CD8-positive, alpha-beta memory T cell (primary cell): ENCODE measurements around the gene ALG12. TPM values are rescaled to one million over a fixed set of nuclear protein-coding genes. Genes with fewer than 3 reads are reported as not detected.

ENCODE experiments used
- CTCF ChIA-PET: fragments of 350-600 bp; sonication (Branson Sonifier 250); formaldehyde crosslinking; loops from one replicate; lab custom pipeline; 2021; ENCODE audit warnings: antibody characterized with exemption; lab: Charles Lee
- POLR2A ChIA-PET: fragments of 350-600 bp; sonication (Branson Sonifier 250); formaldehyde crosslinking; loops from one replicate; lab custom pipeline; 2021; ENCODE audit warnings: antibody characterized with exemption; lab: Charles Lee
- DNase-seq, 5 donors: peaks; one replicate each; pipeline versions ENCODE4 v3.0.0 to v3.0.0-alpha.2; 2020 to 2022; ENCODE audit warnings: mixed read lengths in 1 of 5
- H3K27ac ChIP-seq: one replicate; pipeline ENCODE4 v1.7.0; 2013; ENCODE audit warnings: low read depth, mild to moderate bottlenecking, low read length, moderate library complexity
- H3K27me3 ChIP-seq: 2 replicates; pipeline ENCODE4 v1.7.0; 2013; ENCODE audit warnings: low read length, mild to moderate bottlenecking; ENCODE audit not compliant: insufficient read depth, poor library complexity, severe bottlenecking
- H3K36me3 ChIP-seq: 2 replicates; pipeline ENCODE4 v1.7.0; 2013; ENCODE audit warnings: mild to moderate bottlenecking, low read length, moderate library complexity; ENCODE audit not compliant: insufficient read depth
- H3K4me1 ChIP-seq: 2 replicates; pipeline ENCODE4 v1.7.0; 2013; ENCODE audit warnings: mild to moderate bottlenecking, low read length, moderate library complexity; ENCODE audit not compliant: insufficient read depth
- H3K4me3 ChIP-seq: 2 replicates; pipeline ENCODE4 v1.7.0; 2013; ENCODE audit warnings: mild to moderate bottlenecking, low read length
- H3K9me3 ChIP-seq: 2 replicates; pipeline ENCODE4 v1.7.0; 2013; ENCODE audit warnings: mild to moderate bottlenecking, low read length
- H3K27ac Mint-ChIP-seq, 8 donors: one replicate each; pipeline ENCODE4 v1.8.0; 2020 to 2021; ENCODE audit warnings: mixed read lengths in 8 of 8, mild to moderate bottlenecking in 6 of 8, inconsistent platforms in 3 of 8, moderate library complexity in 3 of 8
- H3K27me3 Mint-ChIP-seq, 2 donors: one replicate each; pipeline ENCODE4 v1.8.0; 2020 to 2021; ENCODE audit warnings: mixed read lengths in 2 of 2, mild to moderate bottlenecking in 1 of 2, moderate library complexity in 1 of 2
- H3K36me3 Mint-ChIP-seq, 3 donors: one replicate each; pipeline ENCODE4 v1.8.0; 2020 to 2021; ENCODE audit warnings: mixed read lengths in 3 of 3, inconsistent platforms in 1 of 3, mild to moderate bottlenecking in 1 of 3
- H3K4me1 Mint-ChIP-seq, 3 donors: one replicate each; pipeline ENCODE4 v1.8.0; 2020 to 2021; ENCODE audit warnings: mixed read lengths in 3 of 3, inconsistent platforms in 1 of 3, mild to moderate bottlenecking in 1 of 3
- H3K4me3 Mint-ChIP-seq, 7 donors: one replicate each; pipeline ENCODE4 v1.8.0; 2020 to 2021; ENCODE audit warnings: mixed read lengths in 7 of 7, mild to moderate bottlenecking in 6 of 7, moderate library complexity in 4 of 7, inconsistent platforms in 2 of 7
- H3K9me3 Mint-ChIP-seq, 5 donors: one replicate each; pipeline ENCODE4 v1.8.0; 2020 to 2022; ENCODE audit warnings: mixed read lengths in 5 of 5, mild to moderate bottlenecking in 3 of 5, moderate library complexity in 2 of 5, inconsistent platforms in 1 of 5
- polyA plus RNA-seq: library from polyadenylated mRNA; unstranded; fragments of 300-500 nt; fragmentation: Illumina TruSeq; gene quantifications from one replicate; pipeline ENCODE4 v1.2.3, GENCODE V29; 2021
- total RNA-seq, 2 experiments: library from RNA; stranded (reverse); gene quantifications; one replicate each; pipeline ENCODE4 v1.2.3, GENCODE V29; 2021

Gene ALG12
- total and polyA plus RNA-seq, 3 experiments from 2014 or later, result 21.0 to 21.8 (median 21.0) TPM

GRCh38 chr22:49934891-49935557 lies 16.8 kb upstream of the ALG12 start:
- Histone ChIP-seq H3K27ac (peak overlapping the region; percentile 64), H3K9me3 (no peaks in the 10 kb centered on the region), H3K36me3 (no peaks in the 10 kb centered on the region), H3K4me1 (peaks cover 33% of the 10 kb centered on the region), H3K27me3 (no peaks in the 10 kb centered on the region), H3K4me3 (no peak overlapping the region)
- ChIA-PET CTCF (interaction anchor here (1.1 kb wide), 1 partner anchor 93 kb away, joined by 3 read pairs; no protein-coding TSS in a partner anchor), POLR2A (no interaction called here)
- Mint-ChIP-seq H3K27me3 (no peaks in the 10 kb centered on the region), H3K36me3 (no peaks in the 10 kb centered on the region), H3K27ac (peak overlapping the region in 3 of 8 donors; percentile 17 to 46 (median 33)), H3K9me3 (no peaks in the 10 kb centered on the region), H3K4me1 (peaks cover 13 to 35% (median 18%) of the 10 kb centered on the region in 3 donors), H3K4me3 (peak overlapping the region in 3 of 7 donors; percentile 15 to 68 (median 52))
- DNase-seq, result peak; percentile 69 to 87 (median 80)

GRCh38 chr22:49934160-49934890 lies 16.1 kb upstream of the ALG12 start:
- ChIA-PET CTCF (interaction anchor here (1.7 to 2.1 kb wide), 2 partner anchors 59 to 96 kb away, joined by 6 to 12 read pairs; no protein-coding TSS in a partner anchor), POLR2A (no interaction called here)
- Mint-ChIP-seq H3K27me3 (no peaks in the 10 kb centered on the region), H3K4me1 (peaks cover 13 to 37% (median 18%) of the 10 kb centered on the region in 3 donors), H3K36me3 (no peaks in the 10 kb centered on the region), H3K4me3 (peak overlapping the region in 3 of 7 donors; percentile 15 to 63 (median 58)), H3K27ac (peak overlapping the region in 5 of 8 donors; percentile 46 to 94 (median 61)), H3K9me3 (no peaks in the 10 kb centered on the region)
- peaks cover 38% of the 10 kb centered on the region for H3K4me1 ChIP-seq
- H3K27ac ChIP-seq, result peak overlapping the region; percentile 64
- no peaks in the 10 kb centered on the region for H3K27me3 ChIP-seq
- DNase-seq, result peak in 4 of 5 donors; percentile 33 to 73 (median 38)
- H3K36me3 ChIP-seq, result no peaks in the 10 kb centered on the region
- no peaks in the 10 kb centered on the region for H3K9me3 ChIP-seq
- H3K4me3 ChIP-seq, result no peak overlapping the region

GRCh38 chr22:49933236-49934159 lies 15.3 kb upstream of the ALG12 start:
- H3K27ac ChIP-seq, result no peak overlapping the region
- Mint-ChIP-seq H3K9me3 (no peaks in the 10 kb centered on the region), H3K27me3 (no peaks in the 10 kb centered on the region), H3K36me3 (no peaks in the 10 kb centered on the region), H3K4me3 (peak overlapping the region in 5 of 7 donors; percentile 11 to 66 (median 40)), H3K4me1 (peaks cover 13 to 37% (median 18%) of the 10 kb centered on the region in 3 donors), H3K27ac (peak overlapping the region; percentile 9 to 94 (median 90))
- H3K27me3 ChIP-seq, result no peaks in the 10 kb centered on the region
- no peaks in the 10 kb centered on the region for H3K9me3 ChIP-seq
- no peak overlapping the region for H3K4me3 ChIP-seq
- H3K4me1 ChIP-seq, result peaks cover 38% of the 10 kb centered on the region
- DNase-seq, result no peak
- CTCF ChIA-PET, result interaction anchor here (0.8 to 2.1 kb wide), 5 partner anchors 10 to 97 kb away, joined by 3 to 12 read pairs (median 3); no protein-coding TSS in a partner anchor
- POLR2A ChIA-PET, result no interaction called here
- H3K36me3 ChIP-seq, result no peaks in the 10 kb centered on the region

- Histone ChIP-seq H3K27me3 (no peaks in the 10 kb centered on the region), H3K9me3 (no peaks in the 10 kb centered on the region), H3K27ac (no peak overlapping the region), H3K4me3 (no peak overlapping the region), H3K36me3 (no peaks in the 10 kb centered on the region), H3K4me1 (peaks cover 33% of the 10 kb centered on the region)
- Mint-ChIP-seq H3K9me3 (no peaks in the 10 kb centered on the region), H3K4me3 (peak overlapping the region in 4 of 7 donors; percentile 3 to 43 (median 10)), H3K27me3 (no peaks in the 10 kb centered on the region), H3K36me3 (no peaks in the 10 kb centered on the region), H3K27ac (peak overlapping the region; percentile 29 to 88 (median 70)), H3K4me1 (peaks cover 20 to 40% (median 25%) of the 10 kb centered on the region in 3 donors)
- POLR2A ChIA-PET, result interaction anchor here (1.3 kb wide), 1 partner anchor 30 kb away, joined by 4 read pairs; the partner anchor contains the start of gene PIM3
- CTCF ChIA-PET, result interaction anchor here (0.5 to 3.1 kb wide), 12 partner anchors 9 to 218 kb away, joined by 3 to 40 read pairs (median 4); no protein-coding TSS in a partner anchor
- DNase-seq, result peak in 1 of 5 donors; percentile 29
Measured at GRCh38 chr22:49930596-49931412, 12.6 kb upstream of the ALG12 start.

- Histone ChIP-seq H3K36me3 (no peaks in the 10 kb centered on the region), H3K27me3 (no peaks in the 10 kb centered on the region), H3K4me1 (peaks cover 40% of the 10 kb centered on the region), H3K9me3 (no peaks in the 10 kb centered on the region), H3K4me3 (no peak overlapping the region), H3K27ac (no peak overlapping the region)
- Mint-ChIP-seq H3K27ac (peak overlapping the region in 2 of 8 donors; percentile 52 to 68), H3K4me3 (peak overlapping the region in 2 of 7 donors; percentile 19 to 54), H3K27me3 (no peaks in the 10 kb centered on the region), H3K36me3 (peaks cover 0 to 2% (median 0%) of the 10 kb centered on the region in 3 donors), H3K4me1 (peaks cover 27 to 47% (median 33%) of the 10 kb centered on the region in 3 donors), H3K9me3 (no peaks in the 10 kb centered on the region)
- CTCF ChIA-PET, result interaction anchor here (0.6 to 3.1 kb wide), 11 partner anchors 8 to 219 kb away, joined by 3 to 40 read pairs (median 4); no protein-coding TSS in a partner anchor
- DNase-seq, result no peak
- POLR2A ChIA-PET, result interaction anchor here (1.3 kb wide), 1 partner anchor 30 kb away, joined by 4 read pairs; the partner anchor contains the start of gene PIM3
Measured at GRCh38 chr22:49929994-49930575, 11.8 kb upstream of the ALG12 start.

GRCh38 chr22:49929211-49929979 lies 11.2 kb upstream of the ALG12 start:
- no peaks in the 10 kb centered on the region for H3K27me3 Mint-ChIP-seq
- H3K27ac Mint-ChIP-seq, result peak overlapping the region in 2 of 8 donors; percentile 52 to 84
- Histone ChIP-seq H3K27me3 (no peaks in the 10 kb centered on the region), H3K9me3 (no peaks in the 10 kb centered on the region), H3K27ac (no peak overlapping the region), H3K4me1 (peaks cover 41% of the 10 kb centered on the region), H3K36me3 (no peaks in the 10 kb centered on the region), H3K4me3 (no peak overlapping the region)
- ChIA-PET POLR2A (interaction anchor here (1.3 kb wide), 1 partner anchor 31 kb away, joined by 4 read pairs; the partner anchor contains the start of gene PIM3), CTCF (interaction anchor here (0.6 to 3.1 kb wide), 8 partner anchors 38 to 219 kb away, joined by 3 to 40 read pairs (median 6); no protein-coding TSS in a partner anchor)
- no peaks in the 10 kb centered on the region for H3K9me3 Mint-ChIP-seq
- H3K4me1 Mint-ChIP-seq, result peaks cover 29 to 49% (median 33%) of the 10 kb centered on the region in 3 donors
- H3K36me3 Mint-ChIP-seq, result peaks cover 0 to 2% (median 0%) of the 10 kb centered on the region in 3 donors
- peak; percentile 73 to 78 (median 74) for DNase-seq
- H3K4me3 Mint-ChIP-seq, result no peak overlapping the region
